Measurements from ENCODE around the gene TAF5.

DNA sequence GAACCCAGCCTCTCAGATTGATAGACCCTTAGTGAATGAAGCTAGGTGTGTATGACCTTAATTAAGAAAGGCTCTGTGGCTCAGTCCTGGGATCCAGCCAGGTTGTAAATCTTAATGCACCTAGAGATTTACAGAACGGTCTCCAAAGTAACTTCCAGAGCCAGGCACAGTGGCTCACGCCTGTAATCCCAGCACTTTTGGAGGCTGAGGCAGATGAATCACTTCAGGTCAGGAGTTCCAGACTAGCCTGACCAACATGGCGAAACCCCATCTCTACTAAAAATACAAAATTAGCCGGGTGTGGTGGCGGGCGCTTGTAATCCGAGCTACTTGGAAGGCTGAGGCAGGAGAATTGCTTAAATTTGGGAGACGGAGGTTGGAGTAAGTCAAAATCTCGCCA lies 60.1 kb downstream of the TAF5 start:
- TF ChIP-seq EZH2 (IDR thresholded peaks at IDR 0.05; ENCODE audit: low read length, missing control alignments), result no peak
- TF ChIP-seq, protein P1, sequence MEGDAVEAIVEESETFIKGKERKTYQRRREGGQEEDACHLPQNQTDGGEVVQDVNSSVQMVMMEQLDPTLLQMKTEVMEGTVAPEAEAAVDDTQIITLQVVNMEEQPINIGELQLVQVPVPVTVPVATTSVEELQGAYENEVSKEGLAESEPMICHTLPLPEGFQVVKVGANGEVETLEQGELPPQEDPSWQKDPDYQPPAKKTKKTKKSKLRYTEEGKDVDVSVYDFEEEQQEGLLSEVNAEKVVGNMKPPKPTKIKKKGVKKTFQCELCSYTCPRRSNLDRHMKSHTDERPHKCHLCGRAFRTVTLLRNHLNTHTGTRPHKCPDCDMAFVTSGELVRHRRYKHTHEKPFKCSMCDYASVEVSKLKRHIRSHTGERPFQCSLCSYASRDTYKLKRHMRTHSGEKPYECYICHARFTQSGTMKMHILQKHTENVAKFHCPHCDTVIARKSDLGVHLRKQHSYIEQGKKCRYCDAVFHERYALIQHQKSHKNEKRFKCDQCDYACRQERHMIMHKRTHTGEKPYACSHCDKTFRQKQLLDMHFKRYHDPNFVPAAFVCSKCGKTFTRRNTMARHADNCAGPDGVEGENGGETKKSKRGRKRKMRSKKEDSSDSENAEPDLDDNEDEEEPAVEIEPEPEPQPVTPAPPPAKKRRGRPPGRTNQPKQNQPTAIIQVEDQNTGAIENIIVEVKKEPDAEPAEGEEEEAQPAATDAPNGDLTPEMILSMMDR (conservative IDR thresholded peaks at IDR 0.05 in 1 of 2, IDR thresholded peaks at IDR 0.05 in 1 of 2; ENCODE audit: low read depth in 1 of 2, low read length in 2 of 2), result no peak
